Activated CD4-positive, alpha-beta T cell treated with anti-CD3 and anti-CD28 coated beads for 24 hours (primary cell): Measurements from ENCODE around the gene SPTB.

Source experiments
- DNase-seq, 2 donors: peaks; one replicate each; pipeline ENCODE4 v3.0.0-alpha.2; 2020; ENCODE audit warnings: low read depth in 2 of 2

The SPTB gene

DNA sequence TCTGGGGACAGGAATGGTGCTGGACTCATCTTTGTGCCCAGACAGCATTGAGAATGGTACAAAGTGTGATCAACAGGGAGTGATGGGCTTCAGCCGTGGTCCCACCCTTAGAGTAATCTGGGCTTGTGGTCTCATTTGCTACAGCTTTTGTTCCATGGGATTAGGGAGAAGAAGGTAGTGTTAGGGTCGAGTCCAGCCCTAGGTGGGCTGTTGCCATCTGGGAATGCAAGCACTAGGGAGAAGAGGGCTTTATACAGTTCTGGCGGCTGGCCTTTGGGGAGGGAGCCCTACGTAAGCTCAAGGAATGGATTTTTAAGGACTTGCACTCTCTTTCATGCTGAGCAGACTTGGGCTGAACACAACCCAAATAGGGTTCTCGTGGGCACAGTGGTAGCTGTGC, 170.6 kb downstream of the SPTB start:
- DNase-seq, result no peak

DNA sequence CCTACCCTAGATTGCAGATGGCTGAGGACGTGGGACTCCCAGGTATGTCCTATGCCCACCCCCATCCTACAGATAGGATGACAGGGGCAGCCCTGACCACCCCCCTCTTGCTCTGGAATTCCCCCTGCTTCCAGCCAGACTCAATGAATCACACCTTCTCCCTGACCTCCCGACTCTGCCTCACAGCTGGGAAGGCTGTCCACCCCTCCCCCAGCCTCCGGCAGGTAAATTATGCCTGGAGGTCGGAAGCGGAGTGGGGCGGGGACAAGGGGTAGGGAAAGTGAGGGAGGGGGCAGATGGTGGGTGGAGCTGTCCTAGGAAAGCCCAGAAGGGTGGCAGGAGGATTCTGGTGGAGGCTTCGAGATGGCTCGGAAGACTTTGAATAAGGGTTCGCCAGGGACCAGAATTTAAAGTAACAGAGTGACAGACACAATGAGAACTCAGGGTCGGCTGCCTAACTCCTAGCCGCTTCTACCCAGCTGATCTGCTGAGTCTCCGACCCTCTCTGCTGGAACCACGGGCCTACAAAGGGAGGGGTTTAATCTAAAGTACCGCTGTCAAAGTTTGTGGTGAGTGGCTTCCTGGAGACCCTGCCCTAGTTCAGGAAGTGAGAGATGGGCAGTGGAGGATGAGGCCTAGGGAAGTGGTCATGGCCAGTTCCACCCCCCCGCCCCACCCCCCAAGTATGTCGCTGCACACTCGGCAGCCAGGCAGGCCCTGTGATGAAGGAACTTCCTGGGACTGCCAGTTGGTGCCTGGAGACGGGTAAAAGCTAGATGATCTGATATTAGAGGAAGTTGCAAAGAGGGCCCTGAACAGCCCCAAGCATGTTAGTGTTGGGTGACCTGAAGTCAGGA, 171.3 kb downstream of the SPTB start:
- DNase-seq, result no peak

DNA sequence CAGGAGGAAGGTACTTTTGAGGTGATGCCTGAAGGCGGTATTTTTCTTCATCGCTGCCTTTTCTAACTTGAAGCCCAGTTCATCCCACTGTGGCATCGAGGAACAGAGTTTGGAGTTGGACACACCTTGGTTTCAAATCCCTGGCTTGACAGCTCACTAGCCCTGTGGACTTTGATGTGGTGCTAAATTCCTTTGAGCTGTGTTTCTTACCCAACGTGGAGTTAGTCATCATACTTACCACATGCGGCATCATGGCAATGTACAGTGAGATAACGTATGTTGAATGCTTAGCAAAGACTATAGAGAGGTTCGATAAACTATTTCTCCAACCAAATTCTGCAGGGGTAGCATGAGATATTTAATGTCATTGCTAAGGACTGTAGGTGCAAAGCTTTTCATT, 172.0 kb downstream of the SPTB start:
- no peak for DNase-seq

DNA sequence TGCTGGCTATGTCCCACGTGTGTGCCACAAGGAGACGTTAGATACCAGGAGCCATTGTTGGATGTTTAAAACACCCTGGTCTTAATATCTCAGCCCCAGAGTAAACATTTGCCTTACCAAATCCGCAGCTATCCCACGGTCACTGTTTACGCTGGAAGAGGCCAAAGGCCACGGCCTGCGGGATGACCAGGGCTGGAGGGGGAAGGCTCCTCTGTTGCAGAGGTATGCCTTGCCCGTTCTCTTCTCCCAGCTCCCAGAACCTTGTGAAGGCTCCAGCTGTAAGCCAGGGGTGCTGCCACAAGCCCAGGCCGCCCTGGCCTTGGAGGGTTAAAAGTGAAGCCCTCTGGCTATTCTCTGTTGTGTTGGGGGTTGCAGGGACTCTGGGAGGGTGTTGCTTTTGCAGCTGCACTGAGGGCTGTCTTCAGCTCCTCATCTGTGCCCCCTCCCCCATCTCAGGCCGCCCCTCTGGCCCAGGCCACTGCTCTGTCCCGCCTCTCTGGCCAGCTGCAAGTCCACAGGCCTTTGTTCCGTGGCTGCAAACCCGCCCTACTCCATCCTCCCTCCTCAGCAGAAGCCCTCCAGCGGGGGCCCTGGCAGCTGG, 173.0 kb downstream of the SPTB start:
- DNase-seq, result no peak

DNA sequence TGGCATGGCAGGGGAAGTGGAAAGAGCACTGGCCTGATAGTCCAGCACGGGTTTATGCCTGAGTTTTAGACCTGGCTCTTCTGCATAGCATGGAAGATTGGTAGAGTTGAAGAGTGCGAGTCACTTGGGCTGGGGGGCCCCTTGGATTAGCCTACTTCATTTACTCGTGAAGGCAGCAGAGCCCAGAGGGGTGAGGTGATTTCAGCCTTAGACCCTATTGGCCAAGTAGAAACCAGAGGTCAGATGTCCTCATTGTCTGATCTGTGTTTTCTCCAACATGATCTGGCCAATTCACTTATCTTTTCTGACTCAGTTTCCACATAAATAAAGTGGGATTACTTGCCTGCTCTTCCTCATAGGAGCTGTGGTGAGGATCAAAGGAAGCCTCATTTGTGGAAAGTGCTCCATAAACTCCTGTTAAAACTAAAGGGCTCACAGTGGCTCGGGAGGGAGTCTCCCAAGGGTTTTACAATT, 173.6 kb downstream of the SPTB start:
- no peak for DNase-seq

DNA sequence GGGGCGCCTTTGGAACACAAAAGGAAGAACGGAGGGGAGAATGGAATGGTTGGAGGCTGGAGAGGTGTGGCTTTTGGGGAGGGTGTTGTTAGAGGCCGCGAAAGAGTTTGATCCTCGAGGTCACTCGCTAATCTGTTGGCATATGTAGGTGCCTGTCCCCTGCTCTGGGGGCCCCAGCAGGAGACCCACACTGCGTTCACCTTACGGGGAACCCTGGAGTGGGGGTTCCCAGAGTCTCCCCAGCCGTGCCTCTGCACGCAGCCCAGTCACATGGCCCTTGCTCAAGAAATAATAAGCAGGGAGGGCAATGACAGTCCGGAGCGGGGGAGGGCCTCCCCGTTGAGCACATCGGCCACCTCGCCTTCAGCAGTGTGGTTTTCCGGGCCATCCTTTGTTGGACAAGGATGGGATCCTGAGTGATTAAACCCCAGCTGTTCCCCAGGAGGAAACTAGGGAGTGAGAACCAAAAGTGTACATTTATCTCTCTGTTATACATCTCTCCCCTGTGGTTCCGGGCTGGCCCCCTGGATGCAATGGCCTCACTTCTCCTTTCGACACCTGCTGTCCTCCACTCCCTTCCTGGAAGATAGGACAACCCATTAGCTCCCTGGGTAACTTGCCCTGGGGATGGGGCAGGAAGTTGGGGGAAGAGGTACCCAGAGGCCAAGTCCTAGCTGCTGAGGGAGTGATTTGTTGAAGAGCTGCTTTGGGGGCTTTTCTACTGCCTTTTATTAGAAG, 174.2 kb downstream of the SPTB start:
- no peak for DNase-seq

DNA sequence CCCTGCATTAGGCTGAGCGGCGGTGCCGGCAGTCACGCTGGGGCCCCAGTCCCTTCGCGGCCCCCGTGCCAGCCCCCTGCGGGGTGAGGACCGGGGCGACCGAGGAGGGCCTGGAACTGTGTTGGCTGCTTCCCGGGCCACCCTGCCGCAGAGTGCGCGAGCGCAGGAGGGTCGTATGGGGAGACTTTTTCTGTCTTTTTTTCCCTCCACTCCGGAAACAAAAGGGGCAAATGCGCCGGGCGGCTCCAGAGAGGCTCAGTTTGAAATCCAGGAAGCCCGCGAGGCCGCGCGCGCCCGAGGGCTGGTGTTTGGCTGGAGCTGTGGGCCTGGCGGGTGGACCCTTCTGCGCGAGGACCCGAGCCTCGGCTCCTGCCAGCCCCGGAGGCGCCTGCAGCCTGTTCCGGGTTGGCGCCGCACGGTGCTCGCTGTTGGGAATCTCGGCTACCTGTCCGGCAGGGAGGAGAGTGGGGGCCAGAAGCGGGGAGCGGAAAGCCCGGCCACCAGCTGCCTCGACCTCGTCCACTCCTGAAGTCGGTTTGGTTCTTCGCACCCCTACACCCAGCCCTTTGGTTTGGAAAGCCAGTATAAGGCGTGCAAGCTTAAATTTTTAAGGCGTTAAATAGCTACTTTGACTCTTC, 174.8 kb downstream of the SPTB start:
- DNase-seq, result no peak

DNA sequence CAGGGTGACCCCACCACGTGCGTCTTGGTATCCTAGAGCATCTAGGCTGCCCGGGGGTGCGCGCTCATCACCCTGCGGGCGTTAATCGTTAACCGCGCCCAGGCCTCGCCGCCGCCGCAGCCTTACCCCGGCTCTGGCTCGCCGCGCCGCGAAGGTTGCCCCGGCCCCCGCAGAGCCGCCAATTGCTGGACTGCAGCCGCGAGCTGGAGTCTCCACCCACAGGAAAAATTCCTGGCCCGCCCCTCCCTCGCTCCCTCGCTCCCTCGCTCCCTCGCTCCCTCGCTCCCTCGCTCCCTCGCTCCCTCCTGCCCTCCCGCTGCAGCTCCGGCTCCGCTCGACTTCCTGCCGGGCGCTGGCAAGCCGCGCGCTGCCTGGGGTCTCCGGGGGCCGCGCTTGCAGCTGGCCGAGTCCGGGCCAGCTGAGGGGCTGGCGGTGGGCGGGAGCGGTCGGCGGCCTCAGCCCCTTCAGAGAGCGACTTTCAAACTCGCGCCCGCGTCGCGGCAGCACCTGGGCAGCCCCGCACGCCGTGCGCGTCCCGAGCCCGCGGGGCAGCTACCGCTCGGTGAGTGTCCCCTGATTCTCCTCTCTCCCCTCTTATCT, 175.5 kb downstream of the SPTB start, which contains the start of gene PLEKHG3:
TSS of gene PLEKHG3 (plus strand) at position 282 of the 600 bp plus-strand sequence. CDS start 23,208 bp downstream, outside the sequence.
- DNase-seq, result no peak

DNA sequence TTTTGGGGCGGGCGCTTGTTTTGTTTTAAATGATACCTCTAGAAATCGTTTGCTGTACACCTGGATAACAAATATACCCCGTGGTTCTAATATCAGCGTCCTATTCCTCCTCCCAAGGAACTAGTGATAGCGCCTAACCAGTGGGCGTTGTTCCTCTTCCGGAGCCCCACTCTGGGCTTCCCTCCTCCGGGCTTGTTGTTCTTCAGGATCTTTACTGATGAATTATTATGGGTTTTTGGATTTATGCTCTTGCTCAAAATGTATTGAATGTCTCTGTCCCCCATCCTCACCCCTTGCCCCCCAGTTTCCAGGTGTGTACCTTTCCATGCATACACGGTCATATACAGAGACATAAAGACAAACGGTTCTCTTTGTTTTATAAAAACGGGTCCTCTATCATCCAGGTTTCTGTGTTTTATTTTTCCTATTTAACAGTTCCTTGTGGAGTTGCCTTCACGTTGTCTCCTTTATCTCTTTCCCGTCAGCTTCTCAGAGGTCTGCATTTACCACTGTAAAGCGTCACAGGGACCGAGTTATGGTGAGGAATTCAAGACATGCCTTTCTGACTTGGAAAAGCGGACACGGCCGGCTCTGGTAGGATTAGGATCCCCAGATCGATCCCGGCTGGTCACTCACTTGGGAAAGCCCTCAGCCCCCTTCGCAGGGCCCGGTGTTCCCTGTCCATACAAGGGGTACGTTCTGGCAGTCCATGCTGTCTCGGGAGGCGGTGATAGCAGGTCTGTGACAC, 176.1 kb downstream of the SPTB start:
- no peak for DNase-seq

DNA sequence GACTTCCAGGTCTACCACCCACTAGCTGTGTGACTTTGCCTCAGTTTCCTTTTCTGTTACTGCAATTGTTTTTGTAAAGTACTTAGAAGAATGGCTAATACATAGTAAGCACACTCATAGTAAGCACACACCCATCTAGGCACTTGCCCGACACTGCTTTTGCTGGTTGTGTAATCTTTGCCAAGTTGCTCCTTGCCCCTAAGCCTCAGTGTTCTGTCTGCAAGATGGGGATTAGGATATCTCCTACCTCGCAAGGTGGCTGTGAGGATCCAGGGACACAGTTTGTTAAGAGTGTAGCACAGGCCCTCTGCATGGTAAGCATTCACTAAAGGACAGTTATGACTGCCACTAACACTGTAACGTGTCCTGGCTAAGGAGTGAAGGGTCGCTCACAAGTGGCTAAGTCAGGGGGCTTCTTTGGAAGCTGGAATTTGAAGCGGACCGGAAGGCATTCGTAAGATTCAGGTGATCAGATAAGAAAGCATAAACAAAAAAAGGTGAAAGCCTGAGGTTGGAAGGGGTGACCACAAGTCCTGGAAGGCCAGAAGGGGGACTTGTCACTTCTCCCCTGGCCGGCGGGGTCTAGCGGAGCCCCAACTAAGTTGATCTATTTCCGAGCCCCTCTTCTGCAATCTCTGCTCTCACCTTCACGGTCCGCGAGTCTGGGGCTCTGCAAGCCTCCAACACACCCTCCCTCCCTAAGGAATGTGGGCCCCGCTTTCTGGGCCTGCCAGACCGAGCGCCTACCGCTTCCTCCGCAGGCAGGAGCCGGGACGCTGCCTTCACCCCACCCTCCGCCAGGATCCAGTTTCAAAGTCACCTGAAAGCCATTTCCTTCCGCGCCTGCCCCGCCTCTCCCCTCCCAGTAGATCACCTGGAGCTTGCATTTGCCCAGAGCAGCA, 177.0 kb downstream of the SPTB start:
- DNase-seq, result no peak

DNA sequence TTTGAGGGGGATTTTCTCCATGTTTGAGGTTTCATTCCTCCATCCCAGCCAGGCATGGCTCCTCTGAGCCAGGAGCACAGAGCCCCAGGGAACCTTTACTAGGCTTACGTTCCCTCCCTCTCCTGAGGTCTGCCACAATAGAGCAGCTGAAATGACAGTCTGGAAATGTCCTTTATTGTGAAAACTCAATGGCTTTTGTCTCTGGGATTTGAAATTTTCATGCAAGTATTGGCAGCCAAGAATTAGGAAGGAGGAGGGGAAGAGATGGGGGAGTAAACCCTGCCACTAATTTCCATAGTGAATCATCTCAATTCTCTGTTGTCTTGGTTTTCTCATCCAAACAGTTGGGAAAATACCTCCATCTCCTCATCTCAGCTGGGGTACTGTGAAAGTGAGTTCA, 178.0 kb downstream of the SPTB start:
- DNase-seq, result no peak

DNA sequence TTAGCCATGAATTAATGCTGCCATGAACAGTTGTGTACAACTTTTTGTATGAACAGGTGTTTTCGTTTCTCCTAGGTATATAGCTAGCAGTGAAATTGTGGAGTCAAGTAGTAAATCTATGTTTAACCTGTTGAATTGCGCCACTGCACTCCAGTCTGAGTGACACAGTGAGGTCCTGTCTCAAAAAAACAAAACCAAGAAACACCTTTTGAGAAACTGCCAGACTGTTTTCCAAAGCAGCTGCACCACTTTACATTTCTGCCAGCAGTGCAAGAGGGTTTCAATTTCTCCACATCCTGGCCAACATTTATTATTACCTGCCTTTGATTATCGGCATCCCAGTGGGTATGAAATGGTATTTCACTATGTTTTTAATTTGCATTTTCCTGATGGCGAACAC, 178.8 kb downstream of the SPTB start:
- no peak for DNase-seq

DNA sequence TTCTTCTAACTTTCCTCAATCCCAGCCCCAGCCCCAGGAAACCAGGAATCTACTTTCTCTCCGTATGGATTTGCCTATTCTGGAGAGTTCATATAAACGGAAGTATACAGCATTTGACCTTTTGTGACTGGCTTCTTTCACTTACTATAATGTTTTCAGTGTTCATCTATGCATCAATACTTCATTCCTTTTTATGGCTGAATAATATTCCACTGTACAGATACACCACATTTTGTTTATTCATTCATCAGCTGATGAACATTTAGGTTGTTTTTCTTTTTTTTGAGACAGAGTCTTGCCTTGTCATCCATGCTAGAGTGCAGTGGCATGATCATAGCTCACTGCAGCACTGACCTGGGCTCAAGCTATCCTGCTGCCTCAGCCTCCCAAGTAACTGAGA, 179.4 kb downstream of the SPTB start:
- DNase-seq, result no peak

DNA sequence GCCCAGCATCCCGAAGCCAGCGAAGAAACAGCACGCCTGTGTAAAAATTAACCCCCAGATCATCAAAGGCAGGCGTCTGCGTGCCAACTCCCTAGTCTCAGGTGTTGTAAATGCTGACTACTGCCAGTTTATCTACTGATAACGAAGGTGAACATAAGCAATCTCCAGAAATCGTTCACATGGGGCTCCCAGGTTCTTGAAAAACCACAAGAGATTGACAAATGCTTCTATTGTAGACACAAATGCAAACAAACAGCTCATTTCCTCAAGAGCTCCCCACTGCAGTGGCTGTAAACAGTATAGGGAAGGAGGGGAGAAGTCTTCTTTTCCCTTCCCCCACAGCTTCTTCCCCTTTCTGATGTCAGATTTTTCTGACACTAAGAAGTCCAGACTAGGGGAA, 180.8 kb downstream of the SPTB start:
- DNase-seq, result no peak

DNA sequence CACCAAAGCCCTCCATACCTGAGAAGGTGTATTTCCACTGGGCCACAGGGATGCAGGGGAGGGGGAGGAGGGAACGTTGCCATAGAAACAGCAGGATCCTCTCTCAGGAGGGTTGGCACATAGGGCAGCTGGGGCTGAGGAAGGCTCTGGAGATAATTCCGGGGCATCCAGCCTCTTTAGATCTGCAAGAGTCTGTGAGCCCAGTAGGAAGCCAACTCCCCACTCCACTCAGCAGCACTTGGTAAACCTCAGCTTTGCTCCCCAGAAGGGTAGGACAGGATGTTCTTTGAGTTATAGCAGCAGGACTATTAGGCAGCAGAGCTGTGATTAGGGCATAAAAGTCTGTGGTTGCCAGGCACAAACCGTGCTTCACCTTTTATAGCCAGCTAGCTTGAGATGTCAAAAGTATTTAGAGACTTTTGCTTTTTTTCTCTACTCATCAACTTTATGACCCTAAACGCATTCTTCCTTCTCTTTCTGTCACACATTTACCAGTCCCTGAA, 183.3 kb downstream of the SPTB start:
- DNase-seq, result no peak
